Caki2 (cell line): ENCODE data around the gene KLHL20. TPM values are rescaled to one million over a fixed set of nuclear protein-coding genes. Genes with fewer than 3 reads are reported as not detected.
A peak's percentile ranks its signal among the peaks of the same experiment; 100 is the strongest.
"Not testable (repeated sequence)": the region's sequence is repeated elsewhere in the genome, so short reads cannot be mapped to it uniquely, and the experiment has no call there.

Experiments
- DNase-seq: peaks from one replicate; pipeline ENCODE4 v3.0.0-alpha.2; 2015; ENCODE audit warnings: low read depth
- in situ Hi-C: cut with HindIII; loops from 2 replicates; pipeline ENCODE4 v1.10.0; 2016; ENCODE audit warnings: low sequenced_read_pairs, low pct_unique_long_range_greater_than_20kb, mixed read lengths
- total RNA-seq: library from RNA; depleted of rRNA; stranded (reverse); fragments of >200 nt; shearing (Covaris generic); gene quantifications from 2 replicates; pipeline ENCODE4 v1.2.3, GENCODE V29; 2014; ENCODE audit warnings: low replicate concordance; rRNA removed

Gene KLHL20, protein sequence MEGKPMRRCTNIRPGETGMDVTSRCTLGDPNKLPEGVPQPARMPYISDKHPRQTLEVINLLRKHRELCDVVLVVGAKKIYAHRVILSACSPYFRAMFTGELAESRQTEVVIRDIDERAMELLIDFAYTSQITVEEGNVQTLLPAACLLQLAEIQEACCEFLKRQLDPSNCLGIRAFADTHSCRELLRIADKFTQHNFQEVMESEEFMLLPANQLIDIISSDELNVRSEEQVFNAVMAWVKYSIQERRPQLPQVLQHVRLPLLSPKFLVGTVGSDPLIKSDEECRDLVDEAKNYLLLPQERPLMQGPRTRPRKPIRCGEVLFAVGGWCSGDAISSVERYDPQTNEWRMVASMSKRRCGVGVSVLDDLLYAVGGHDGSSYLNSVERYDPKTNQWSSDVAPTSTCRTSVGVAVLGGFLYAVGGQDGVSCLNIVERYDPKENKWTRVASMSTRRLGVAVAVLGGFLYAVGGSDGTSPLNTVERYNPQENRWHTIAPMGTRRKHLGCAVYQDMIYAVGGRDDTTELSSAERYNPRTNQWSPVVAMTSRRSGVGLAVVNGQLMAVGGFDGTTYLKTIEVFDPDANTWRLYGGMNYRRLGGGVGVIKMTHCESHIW
- total RNA-seq = 1.8 and 20.1 TPM in 2 replicates

GRCh38 chr1:173714759-173715537, at the start of gene KLHL20:
Gene KLHL20, plus strand, starts transcription at chr1:173714981. Its CDS starts 1,063 bp downstream, at chr1:173716044.
- in situ Hi-C loops = no loop called here
- DNase-seq = peak; percentile 93

GRCh38 chr1:173666646-173667045, 48.1 kb upstream of the KLHL20 start:
- in situ Hi-C loops = no loop called here
- no peak for DNase-seq

GRCh38 chr1:173669491-173669941, 45.3 kb upstream of the KLHL20 start, which contains the start of gene ANKRD45:
Gene ANKRD45, minus strand, starts transcription at chr1:173669851. Its CDS starts 10,433 bp downstream, at chr1:173659418.
- peak; percentile 16 for DNase-seq
- in situ Hi-C loops = no loop called here

DNA sequence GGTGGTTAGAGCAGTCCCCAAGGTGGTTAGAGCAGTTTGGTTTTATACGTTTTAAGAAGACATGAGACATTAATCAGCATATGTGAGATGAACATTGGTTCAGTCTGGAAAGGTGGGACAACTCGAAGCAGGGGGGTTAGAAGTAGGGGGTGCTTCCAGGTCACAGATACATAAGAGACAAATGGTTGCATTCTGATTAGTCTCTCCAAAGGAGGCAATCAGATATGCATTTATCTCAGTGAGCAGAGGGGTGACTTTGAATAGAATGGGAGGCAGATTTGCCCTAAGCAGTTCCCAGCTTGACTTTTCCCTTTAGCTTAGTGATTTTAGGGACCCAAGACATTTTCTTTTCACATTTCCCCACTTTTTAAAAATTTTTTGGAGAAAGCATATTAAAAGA, 40.3 kb upstream of the KLHL20 start:
- DNase-seq = not testable (repeated sequence)

DNA sequence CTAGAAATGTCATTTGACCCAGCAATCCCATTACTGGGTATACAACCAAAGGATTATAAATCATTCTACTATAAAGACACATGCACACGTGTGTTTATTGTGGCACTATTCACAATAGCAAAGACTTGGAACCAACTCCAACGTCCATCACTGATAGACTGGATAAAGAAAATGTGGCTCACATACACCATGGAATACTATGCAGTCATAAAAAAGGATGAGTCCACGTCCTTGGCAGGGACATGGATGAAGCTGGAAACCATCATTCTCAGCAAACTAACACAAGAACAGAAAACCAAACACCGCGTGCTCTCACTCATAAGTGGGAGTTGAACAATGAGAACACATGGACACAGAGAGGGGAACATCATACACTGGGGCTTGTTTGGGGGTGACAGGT, 34.6 kb upstream of the KLHL20 start:
- in situ Hi-C loops, DNase-seq: not testable (repeated sequence)

More for the DNA sequence above, 40.3 kb upstream of the KLHL20 start:
- in situ Hi-C loops = not testable (repeated sequence)

GRCh38 chr1:173682184-173682583, 32.6 kb upstream of the KLHL20 start:
- no peak for DNase-seq
- in situ Hi-C loops = no loop called here

- in situ Hi-C loops, DNase-seq: not testable (repeated sequence)
These were observed 30.9 kb upstream of the KLHL20 start for GRCh38 chr1:173683838-173684237.

GRCh38 chr1:173685121-173685520, 29.7 kb upstream of the KLHL20 start:
- in situ Hi-C loops, DNase-seq: not testable (repeated sequence)

DNA sequence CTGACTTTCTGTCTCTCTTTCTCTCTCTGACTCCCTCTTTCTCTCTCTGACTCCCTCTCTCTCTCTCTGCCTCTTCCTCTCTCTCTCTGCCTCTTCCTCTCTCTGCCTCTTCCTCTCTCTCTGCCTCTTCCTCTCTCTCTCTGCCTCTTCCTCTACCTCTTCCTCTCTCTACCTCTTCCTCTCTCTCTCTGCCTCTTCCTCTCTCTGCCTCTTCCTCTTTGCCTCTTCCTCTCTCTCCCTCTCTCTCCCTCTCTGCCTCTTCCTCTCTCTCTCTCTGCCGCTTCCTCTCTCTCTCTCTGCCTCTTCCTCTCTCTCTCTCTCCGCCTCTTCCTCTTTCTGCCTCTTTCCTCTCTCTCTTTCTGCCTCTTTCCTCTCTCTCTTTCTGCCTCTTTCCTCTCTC, 26.5 kb upstream of the KLHL20 start:
- no peak for DNase-seq
- in situ Hi-C loops = no loop called here

GRCh38 chr1:173693238-173693637, 21.5 kb upstream of the KLHL20 start:
- in situ Hi-C loops = no loop called here
- DNase-seq = no peak

DNA sequence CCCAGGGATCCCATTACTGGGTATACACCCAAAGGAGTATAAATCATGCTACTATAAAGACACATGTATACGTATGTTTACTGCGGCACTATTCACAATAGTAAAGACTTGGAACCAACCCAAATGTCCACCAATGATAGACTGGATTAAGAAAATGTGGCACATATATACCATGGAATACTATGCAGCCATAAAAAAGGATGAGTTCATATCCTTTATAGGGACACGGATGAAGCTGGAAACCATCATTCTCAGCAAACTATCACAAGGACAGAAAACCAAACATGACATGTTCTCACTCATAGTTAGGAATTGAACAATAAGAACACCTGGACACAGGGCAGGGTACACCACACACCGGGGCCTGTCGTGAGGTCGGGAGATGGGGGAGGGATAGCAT, 13.5 kb upstream of the KLHL20 start:
- in situ Hi-C loops = not testable (repeated sequence)

GRCh38 chr1:173702736-173703135, 12.0 kb upstream of the KLHL20 start:
- in situ Hi-C loops = no loop called here

More for the DNA sequence above, 13.5 kb upstream of the KLHL20 start:
- DNase-seq = not testable (repeated sequence)

DNA sequence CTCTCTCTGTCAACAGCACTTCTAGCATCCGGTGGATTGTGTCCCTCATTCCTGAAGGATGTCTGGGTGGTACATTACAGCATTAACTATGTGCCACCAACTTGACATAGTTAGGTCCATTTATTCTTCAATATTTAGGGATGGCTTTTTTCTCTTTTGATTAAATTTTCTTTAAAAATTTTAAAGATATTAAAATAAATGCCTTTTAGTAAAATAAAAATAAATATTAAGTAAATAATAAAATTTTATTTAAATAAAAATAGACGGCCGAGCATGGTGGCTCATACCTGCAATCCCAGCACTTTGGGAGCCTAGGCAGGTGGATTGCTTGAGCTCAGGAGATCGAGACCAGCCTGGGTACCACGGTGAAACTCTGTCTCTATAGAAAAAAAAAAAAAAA, 9.7 kb upstream of the KLHL20 start:
- DNase-seq = no peak
- in situ Hi-C loops = no loop called here

More at GRCh38 chr1:173702736-173703135, 12.0 kb upstream of the KLHL20 start:
- no peak for DNase-seq

DNA sequence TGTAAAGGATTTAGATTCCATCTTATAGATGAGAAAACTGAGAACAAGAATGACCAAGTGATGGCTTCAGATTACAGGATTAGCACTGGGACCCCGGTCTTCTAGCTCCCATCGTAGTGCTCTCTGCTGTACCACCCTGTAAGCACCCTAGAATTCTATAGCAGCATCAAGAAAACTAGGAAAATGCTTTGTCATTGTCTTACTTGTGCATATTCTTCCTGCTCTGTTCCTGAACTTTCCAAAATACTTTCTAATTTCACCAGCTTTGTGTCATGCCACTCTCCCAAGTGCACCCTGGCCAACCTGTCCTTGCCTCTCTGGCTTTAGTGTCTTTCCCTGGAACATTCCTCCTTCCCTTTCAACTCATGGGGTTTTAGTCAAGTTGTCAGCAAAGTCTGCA, 6.0 kb upstream of the KLHL20 start:
- DNase-seq = no peak
- in situ Hi-C loops = no loop called here

DNA sequence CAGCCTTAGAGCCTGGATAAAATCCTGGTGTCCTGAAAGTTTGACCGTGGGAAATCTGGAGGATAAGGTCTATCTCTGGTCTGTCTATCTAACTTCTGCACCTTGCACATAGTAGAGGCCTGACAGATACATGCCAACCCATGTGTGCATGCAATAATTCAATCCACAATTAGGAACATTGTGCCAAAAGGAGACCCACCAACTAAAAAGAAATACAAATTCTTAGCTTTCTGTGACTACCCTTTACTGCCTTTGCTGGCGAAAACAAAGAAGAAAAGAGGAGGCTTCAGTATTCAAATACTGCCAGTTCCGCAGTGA, 381 bp upstream of the KLHL20 start:
- in situ Hi-C loops = no loop called here
- no peak for DNase-seq

- in situ Hi-C loops = no loop called here
- DNase-seq = no peak
These were observed 710 bp downstream of the KLHL20 start for GRCh38 chr1:173715538-173715844.

GRCh38 chr1:173717238-173717637, 2.5 kb downstream of the KLHL20 start:
- peak; percentile 39 for DNase-seq
- in situ Hi-C loops = no loop called here

GRCh38 chr1:173731331-173731730, 16.6 kb downstream of the KLHL20 start:
- DNase-seq, in situ Hi-C loops: not testable (repeated sequence)

DNA sequence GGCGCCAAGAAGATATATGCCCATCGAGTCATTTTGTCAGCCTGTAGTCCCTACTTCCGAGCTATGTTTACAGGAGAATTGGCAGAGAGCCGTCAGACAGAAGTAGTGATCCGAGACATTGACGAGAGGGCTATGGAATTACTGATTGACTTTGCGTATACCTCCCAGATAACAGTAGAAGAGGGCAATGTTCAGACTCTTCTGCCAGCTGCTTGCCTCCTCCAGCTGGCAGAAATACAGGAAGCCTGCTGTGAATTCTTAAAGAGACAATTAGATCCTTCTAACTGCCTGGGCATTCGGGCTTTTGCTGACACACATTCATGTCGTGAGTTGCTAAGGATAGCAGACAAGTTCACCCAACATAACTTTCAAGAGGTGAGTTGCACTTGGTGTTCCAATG, 19.1 kb downstream of the KLHL20 start:
- no peak for DNase-seq
- in situ Hi-C loops = no loop called here
